Measurements from ENCODE around the gene CYP4F22.

The CYP4F22 gene

GRCh38 chr19:15466851-15467733 is 41.2 kb upstream of the CYP4F22 start:
- no peak for TF ChIP-seq TAF1 (IDR thresholded peaks at IDR 0.05; ENCODE audit: borderline replicate concordance, insufficient read depth, low read length)
- no peak for TF ChIP-seq REST (IDR thresholded peaks at IDR 0.05; ENCODE audit: insufficient read depth in 1 of 2, low read depth in 2 of 2, low read length in 2 of 2)
- no peak for TF ChIP-seq FOXP2 (optimal IDR thresholded peaks at IDR 0.05; ENCODE audit: borderline replicate concordance, extremely low read depth, extremely low read length, insufficient read depth)
- no peak for TF ChIP-seq SIN3A (IDR thresholded peaks at IDR 0.05; ENCODE audit: borderline replicate concordance, insufficient read depth, low read length)
- TF ChIP-seq POLR2AphosphoS5 (IDR thresholded peaks at IDR 0.05; ENCODE audit: low read depth, low read length), result no peak

GRCh38 chr19:15467734-15468214 is 40.6 kb upstream of the CYP4F22 start:
- TF ChIP-seq REST (IDR thresholded peaks at IDR 0.05; ENCODE audit: insufficient read depth in 1 of 2, low read depth in 2 of 2, low read length in 2 of 2) (no peak), SIN3A (IDR thresholded peaks at IDR 0.05; ENCODE audit: borderline replicate concordance, insufficient read depth, low read length) (no peak), TAF1 (IDR thresholded peaks at IDR 0.05; ENCODE audit: borderline replicate concordance, insufficient read depth, low read length) (no peak), POLR2AphosphoS5 (IDR thresholded peaks at IDR 0.05; ENCODE audit: low read depth, low read length) (no peak), FOXP2 (optimal IDR thresholded peaks at IDR 0.05; ENCODE audit: borderline replicate concordance, extremely low read depth, extremely low read length, insufficient read depth) (no peak)

- TF ChIP-seq SIN3A (IDR thresholded peaks at IDR 0.05; ENCODE audit: borderline replicate concordance, insufficient read depth, low read length) (no peak), TAF1 (IDR thresholded peaks at IDR 0.05; ENCODE audit: borderline replicate concordance, insufficient read depth, low read length) (no peak), FOXP2 (optimal IDR thresholded peaks at IDR 0.05; ENCODE audit: borderline replicate concordance, extremely low read depth, extremely low read length, insufficient read depth) (no peak), POLR2AphosphoS5 (IDR thresholded peaks at IDR 0.05; ENCODE audit: low read depth, low read length) (no peak), REST (IDR thresholded peaks at IDR 0.05; ENCODE audit: insufficient read depth in 1 of 2, low read depth in 2 of 2, low read length in 2 of 2) (no peak)
Measured at GRCh38 chr19:15468675-15469512, 39.4 kb upstream of the CYP4F22 start.

- no peak for TF ChIP-seq FOXP2 (optimal IDR thresholded peaks at IDR 0.05; ENCODE audit: borderline replicate concordance, extremely low read depth, extremely low read length, insufficient read depth)
- TF ChIP-seq TAF1 (IDR thresholded peaks at IDR 0.05; ENCODE audit: borderline replicate concordance, insufficient read depth, low read length), result no peak
- TF ChIP-seq SIN3A (IDR thresholded peaks at IDR 0.05; ENCODE audit: borderline replicate concordance, insufficient read depth, low read length), result no peak
- TF ChIP-seq REST (IDR thresholded peaks at IDR 0.05; ENCODE audit: insufficient read depth in 1 of 2, low read depth in 2 of 2, low read length in 2 of 2), result no peak
- TF ChIP-seq POLR2AphosphoS5 (IDR thresholded peaks at IDR 0.05; ENCODE audit: low read depth, low read length), result no peak
Measured at GRCh38 chr19:15469513-15470297, 38.6 kb upstream of the CYP4F22 start.

All from PFSK-1 (cell line).